AG04450 (cell line): Measurements from ENCODE around the gene LILRA5. TPM values are rescaled to one million over a fixed set of nuclear protein-coding genes. Genes with fewer than 3 reads are reported as not detected.
A peak's percentile ranks its signal among the peaks of the same experiment; 100 is the strongest.

ENCODE experiments used
- CTCF ChIA-PET: fragments of 300-600, 350-600 bp; formaldehyde crosslinking; extraction: SDS; loops from one replicate; lab custom pipeline; 2022; ENCODE audit warnings: antibody characterized with exemption, inconsistent platforms; lab: Charles Lee
- POLR2A ChIA-PET: fragments of 350-600 bp; formaldehyde crosslinking; extraction: SDS; loops from one replicate; lab custom pipeline; 2021; ENCODE audit warnings: antibody characterized with exemption, inconsistent platforms; lab: Yijun Ruan, JAX
- DNase-seq: peaks from one replicate; pipeline ENCODE4 v3.0.0-alpha.2; 2011; ENCODE audit warnings: low read depth, low spot score
- H3K27ac ChIP-seq: one replicate; pipeline ENCODE4 v1.5.1; 2012; ENCODE audit warnings: low read depth, low read length, control low read depth
- H3K27me3 ChIP-seq: one replicate; pipeline ENCODE4 v1.6.0; 2012; ENCODE audit warnings: low read length; ENCODE audit not compliant: control insufficient read depth, insufficient read depth
- H3K4me3 ChIP-seq: 2 replicates; pipeline ENCODE4 v1.5.1; 2011; ENCODE audit warnings: mild to moderate bottlenecking, low read depth, low read length, control low read depth
- H3K9me3 ChIP-seq: 2 replicates; pipeline ENCODE4 v1.5.1; 2012; ENCODE audit warnings: low read length; ENCODE audit not compliant: control insufficient read depth, insufficient read depth
- polyA plus RNA-seq: library from polyadenylated mRNA; depleted of rRNA; stranded (reverse); fragments of >200 nt; gene quantifications from 2 replicates; pipeline ENCODE4 v1.2.3, GENCODE V29; 2011; rRNA removed
- small RNA-seq: library from RNA; depleted of rRNA; stranded (forward); fragments of <200 nt; gene quantifications from one replicate; pipeline ENCODE3, GENCODE V24; 2012; ENCODE audit warnings: low read depth; ENCODE audit not compliant: insufficient read length
- TF ChIP-seq, protein P1 (sequence below): IDR thresholded peaks from 2 replicates; pipeline ENCODE4 v1.5.1; 2011; ENCODE audit warnings: low read depth, low read length, control low read depth, inconsistent platforms

The LILRA5 gene
- polyA plus RNA-seq, 1 experiment = not detected

DNA sequence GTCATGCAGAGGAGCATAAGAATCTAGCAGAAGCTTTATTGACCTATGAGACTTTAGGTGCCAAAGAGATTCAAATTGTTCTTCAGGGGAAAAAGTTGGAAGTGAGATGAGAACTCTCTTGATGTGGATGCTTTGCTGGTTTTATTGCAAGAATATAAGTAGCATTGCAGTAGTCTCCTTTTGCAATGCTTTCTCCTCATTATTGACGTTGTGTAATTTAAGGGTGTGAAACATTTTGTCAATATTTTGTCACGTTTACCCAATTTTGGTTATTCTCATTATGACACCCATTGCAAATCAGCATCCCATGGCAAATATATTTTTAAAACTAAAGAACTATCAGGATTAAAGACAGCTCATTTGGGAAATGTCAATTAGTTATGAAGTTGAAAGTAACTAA is 44.0 kb downstream of the LILRA5 start:
- Histone ChIP-seq H3K9me3 (no peaks in the 10 kb centered on the region), H3K4me3 (no peak overlapping the region), H3K27ac (no peak overlapping the region), H3K27me3 (no peaks in the 10 kb centered on the region)
- DNase-seq = no peak
- ChIA-PET CTCF (no interaction called here), POLR2A (no interaction called here)
- TF ChIP-seq, protein P1, sequence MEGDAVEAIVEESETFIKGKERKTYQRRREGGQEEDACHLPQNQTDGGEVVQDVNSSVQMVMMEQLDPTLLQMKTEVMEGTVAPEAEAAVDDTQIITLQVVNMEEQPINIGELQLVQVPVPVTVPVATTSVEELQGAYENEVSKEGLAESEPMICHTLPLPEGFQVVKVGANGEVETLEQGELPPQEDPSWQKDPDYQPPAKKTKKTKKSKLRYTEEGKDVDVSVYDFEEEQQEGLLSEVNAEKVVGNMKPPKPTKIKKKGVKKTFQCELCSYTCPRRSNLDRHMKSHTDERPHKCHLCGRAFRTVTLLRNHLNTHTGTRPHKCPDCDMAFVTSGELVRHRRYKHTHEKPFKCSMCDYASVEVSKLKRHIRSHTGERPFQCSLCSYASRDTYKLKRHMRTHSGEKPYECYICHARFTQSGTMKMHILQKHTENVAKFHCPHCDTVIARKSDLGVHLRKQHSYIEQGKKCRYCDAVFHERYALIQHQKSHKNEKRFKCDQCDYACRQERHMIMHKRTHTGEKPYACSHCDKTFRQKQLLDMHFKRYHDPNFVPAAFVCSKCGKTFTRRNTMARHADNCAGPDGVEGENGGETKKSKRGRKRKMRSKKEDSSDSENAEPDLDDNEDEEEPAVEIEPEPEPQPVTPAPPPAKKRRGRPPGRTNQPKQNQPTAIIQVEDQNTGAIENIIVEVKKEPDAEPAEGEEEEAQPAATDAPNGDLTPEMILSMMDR = no peak

DNA sequence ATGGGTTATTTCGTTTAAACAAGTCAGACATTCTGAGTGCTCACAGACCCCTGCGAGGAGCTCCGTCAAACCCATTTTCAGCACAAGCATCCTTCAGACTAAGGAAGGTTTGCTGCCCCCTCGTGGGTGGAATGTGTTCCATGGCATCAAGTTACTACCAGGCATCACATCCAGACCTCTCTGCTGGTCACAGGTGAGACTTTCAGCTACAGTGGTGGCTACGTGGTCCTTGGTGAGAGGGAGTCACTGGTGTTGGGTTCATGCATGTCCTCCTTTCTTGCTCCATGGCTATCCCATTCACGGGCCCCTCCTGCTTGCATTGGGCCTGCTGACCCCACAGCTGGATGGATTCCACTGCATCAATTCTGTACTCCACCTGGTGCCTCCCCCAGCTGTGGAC is 46.8 kb downstream of the LILRA5 start:
- TF ChIP-seq, protein P1 = peak; percentile 67
- POLR2A ChIA-PET = no interaction called here
- CTCF ChIA-PET = interaction anchor here (0.9 to 1.5 kb wide), 9 partner anchors 8 to 141 kb away, joined by 3 to 8 read pairs (median 4); no protein-coding TSS in a partner anchor
- no peak overlapping the region for H3K27ac ChIP-seq
- H3K27me3 ChIP-seq = no peaks in the 10 kb centered on the region
- no peaks in the 10 kb centered on the region for H3K9me3 ChIP-seq
- no peak overlapping the region for H3K4me3 ChIP-seq
- peak; percentile 36 for DNase-seq

DNA sequence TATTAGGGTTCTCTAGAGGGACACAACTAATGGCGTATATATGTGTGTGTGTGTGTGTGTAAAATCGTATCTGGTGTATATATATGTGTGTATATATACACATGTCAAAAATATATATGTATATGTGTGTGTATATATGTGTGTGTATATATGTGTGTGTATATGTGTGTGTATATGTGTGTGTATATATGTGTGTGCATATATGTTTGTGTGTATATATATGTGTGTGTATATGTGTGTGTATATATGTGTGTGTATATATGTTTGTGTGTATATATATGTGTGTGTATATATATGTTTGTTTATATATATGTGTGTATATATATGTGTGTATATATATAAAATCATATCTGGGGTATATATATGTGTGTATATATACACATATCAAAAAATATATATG is 50.5 kb downstream of the LILRA5 start:
- POLR2A ChIA-PET = no interaction called here
- Histone ChIP-seq H3K4me3 (no peak overlapping the region), H3K27me3 (no peaks in the 10 kb centered on the region), H3K27ac (no peak overlapping the region), H3K9me3 (no peaks in the 10 kb centered on the region)
- no peak for DNase-seq
- TF ChIP-seq, protein P1 = no peak
- CTCF ChIA-PET = no interaction called here

DNA sequence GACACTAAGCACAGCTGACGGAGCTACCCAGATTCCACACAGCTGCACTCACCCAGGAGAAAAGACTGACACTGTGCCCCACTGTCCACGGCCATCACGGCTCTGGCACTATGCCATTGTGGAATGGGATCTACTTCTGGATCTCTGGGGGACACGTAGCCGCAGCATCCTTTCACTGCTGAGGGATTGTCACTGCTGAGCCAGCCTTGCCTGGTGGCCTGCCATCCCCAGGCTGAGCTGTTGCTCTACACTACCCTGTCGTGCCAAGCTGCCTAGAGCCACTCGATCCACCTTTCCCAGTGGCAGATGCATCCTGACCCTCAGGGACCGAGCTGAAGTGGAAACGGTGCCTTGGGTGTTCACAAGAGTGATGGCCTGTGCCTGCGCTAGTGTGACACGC is 50.9 kb downstream of the LILRA5 start:
- Histone ChIP-seq H3K27me3 (no peaks in the 10 kb centered on the region), H3K27ac (no peak overlapping the region), H3K4me3 (no peak overlapping the region), H3K9me3 (no peaks in the 10 kb centered on the region)
- POLR2A ChIA-PET = no interaction called here
- TF ChIP-seq, protein P1 = no peak
- CTCF ChIA-PET = no interaction called here
- no peak for DNase-seq

DNA sequence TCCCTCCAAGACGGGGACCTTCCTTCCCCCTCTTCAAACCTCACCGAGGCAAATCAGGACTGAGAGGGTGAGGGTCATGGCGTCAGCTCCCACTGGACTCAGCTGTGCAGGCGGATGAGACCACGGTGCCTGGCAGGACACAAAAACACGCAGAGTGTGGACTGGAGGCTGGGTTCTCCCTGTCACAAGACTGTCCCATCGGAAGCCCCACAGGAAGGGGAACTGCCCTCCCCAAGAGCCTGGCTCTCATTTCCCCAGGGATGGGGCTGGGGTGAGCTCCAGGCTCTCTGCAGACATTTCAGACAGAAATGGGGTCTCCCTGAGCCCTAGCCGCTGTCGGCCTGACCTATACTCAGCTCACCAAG is 55.9 kb downstream of the LILRA5 start, which contains the start of gene LILRB5:
TSS of gene LILRB5 (minus strand) at position 158 of the 365 bp plus-strand sequence. CDS start at position 78, 80 bp downstream.
- Histone ChIP-seq H3K9me3 (no peaks in the 10 kb centered on the region), H3K27ac (no peak within 1 kb of the TSS), H3K4me3 (no peak within 1 kb of the TSS), H3K27me3 (peaks cover 18% of the 10 kb centered on the region)
- CTCF ChIA-PET = no interaction called here
- TF ChIP-seq, protein P1 = no peak
- POLR2A ChIA-PET = no interaction called here
- DNase-seq = no peak

Small RNAs within 50 kb of the gene (small RNA-seq; reads per million reads assigned to genes)
- gene AC245884.12 (not detected), gene MIR4752 (not detected), gene RNU6-1307P (not detected)

Other genes starting within 250 kb of the LILRA5 start
- gene VSTM1, start 249.3 kb downstream of the LILRA5 start, polyA plus RNA-seq = not detected in 2 replicates
- gene TARM1, start 231.8 kb downstream of the LILRA5 start, polyA plus RNA-seq = not detected in 2 replicates
- gene OSCAR, start 212.4 kb downstream of the LILRA5 start, polyA plus RNA-seq = 0.22 and 0.29 TPM in 2 replicates
- 35.4 and 54.0 TPM in 2 replicates for gene NDUFA3, start 210.3 kb downstream of the LILRA5 start, polyA plus RNA-seq
- 12.3 and 15.8 TPM in 2 replicates for gene TFPT, start 197.5 kb downstream of the LILRA5 start, polyA plus RNA-seq
- 28.7 and 35.3 TPM in 2 replicates for gene PRPF31, start 197.4 kb downstream of the LILRA5 start, polyA plus RNA-seq
- gene CNOT3, start 175.4 kb downstream of the LILRA5 start, polyA plus RNA-seq = 9.9 and 18.7 TPM in 2 replicates
- 3.0 and 3.3 TPM in 2 replicates for gene LENG1, start 153.4 kb downstream of the LILRA5 start, polyA plus RNA-seq
- 1.3 and 1.5 TPM in 2 replicates for gene TMC4, start 140.0 kb downstream of the LILRA5 start, polyA plus RNA-seq
- 45.1 and 63.2 TPM in 2 replicates for gene MBOAT7, start 123.6 kb downstream of the LILRA5 start, polyA plus RNA-seq
- 32.4 and 36.4 TPM in 2 replicates for gene TSEN34, start 121.9 kb downstream of the LILRA5 start, polyA plus RNA-seq
- 1,566 and 2,378 TPM in 2 replicates for gene RPS9, start 112.3 kb downstream of the LILRA5 start, polyA plus RNA-seq
- not detected in 2 replicates for gene LILRB3, start 90.2 kb downstream of the LILRA5 start, polyA plus RNA-seq
- not detected in 2 replicates for gene LILRA6, start 70.4 kb downstream of the LILRA5 start, polyA plus RNA-seq
- gene LILRB5, start 55.9 kb downstream of the LILRA5 start, polyA plus RNA-seq = not detected in 2 replicates
- gene LILRB2, start 32.1 kb downstream of the LILRA5 start, polyA plus RNA-seq = not detected in 2 replicates
- gene LILRA4, start 26.0 kb upstream of the LILRA5 start, polyA plus RNA-seq = not detected in 2 replicates
- not detected in 2 replicates for gene LAIR1, start 51.8 kb upstream of the LILRA5 start, polyA plus RNA-seq
- gene TTYH1, start 102.3 kb upstream of the LILRA5 start, polyA plus RNA-seq = not detected in 2 replicates
- 16.1 and 25.2 TPM in 2 replicates for gene LENG8, start 136.0 kb upstream of the LILRA5 start, polyA plus RNA-seq
- gene LENG9, start 150.6 kb upstream of the LILRA5 start, polyA plus RNA-seq = 0.63 and 1.3 TPM in 2 replicates
- gene CDC42EP5, start 160.1 kb upstream of the LILRA5 start, polyA plus RNA-seq = 12.3 and 17.7 TPM in 2 replicates
- not detected in 2 replicates for gene LAIR2, start 189.7 kb upstream of the LILRA5 start, polyA plus RNA-seq